ENCODE results near the gene ASXL1.

- TF ChIP-seq CTCF (conservative IDR thresholded peaks at IDR 0.05 in 1 of 2, IDR thresholded peaks at IDR 0.05 in 1 of 2; ENCODE audit: extremely low read depth in 1 of 2, insufficient read depth in 1 of 2, low read depth in 1 of 2, low read length in 2 of 2) (no peak), EZH2 (IDR thresholded peaks at IDR 0.05; ENCODE audit: borderline replicate concordance, low read length) (no peak)
Observed at GRCh38 chr20:32360333-32360634, 2.2 kb downstream of the ASXL1 start.

Data from mammary epithelial cell (primary cell).